Posterior cingulate gyrus (tissue), 11 donors: ENCODE results near the gene ARSG.
"Not testable (repeated sequence)": the region's sequence is repeated elsewhere in the genome, so short reads cannot be mapped to it uniquely, and the experiment has no call there.

Source experiments
- DNase-seq, 10 donors: peaks; one replicate each; pipeline versions ENCODE4 v3.0.0 to v3.0.0-alpha.2; 2020 to 2021; ENCODE audit warnings: mixed read lengths in 3 of 10
- intact Hi-C: fragments of 100-400 bp; cut with DNase I; formaldehyde crosslinking; loops from one replicate; pipeline ENCODE4 v1.15.1; 2023

ARSG gene

DNA sequence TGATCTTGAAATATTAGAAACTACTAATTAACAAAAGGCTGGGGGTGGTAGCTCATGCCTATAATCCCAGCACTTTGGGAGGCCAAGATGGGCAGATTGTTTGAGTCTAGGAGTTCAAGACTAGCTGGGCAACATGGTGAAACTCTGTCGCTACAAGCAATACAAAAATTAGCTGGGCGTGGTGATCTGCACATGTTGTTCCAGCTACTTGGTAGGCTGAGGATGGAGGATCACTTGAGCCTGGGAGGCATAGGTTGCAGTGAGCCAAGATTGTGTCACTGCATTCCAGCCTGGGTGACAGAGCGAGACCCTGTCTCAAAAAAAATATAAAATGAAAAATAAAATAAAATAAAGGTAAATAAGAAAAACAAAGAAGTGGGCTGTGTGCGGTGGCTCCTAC, 66.6 kb downstream of the ARSG start:
- intact Hi-C loops: no loop called here
- peak in 1 of 10 donors; percentile 24 for DNase-seq

DNA sequence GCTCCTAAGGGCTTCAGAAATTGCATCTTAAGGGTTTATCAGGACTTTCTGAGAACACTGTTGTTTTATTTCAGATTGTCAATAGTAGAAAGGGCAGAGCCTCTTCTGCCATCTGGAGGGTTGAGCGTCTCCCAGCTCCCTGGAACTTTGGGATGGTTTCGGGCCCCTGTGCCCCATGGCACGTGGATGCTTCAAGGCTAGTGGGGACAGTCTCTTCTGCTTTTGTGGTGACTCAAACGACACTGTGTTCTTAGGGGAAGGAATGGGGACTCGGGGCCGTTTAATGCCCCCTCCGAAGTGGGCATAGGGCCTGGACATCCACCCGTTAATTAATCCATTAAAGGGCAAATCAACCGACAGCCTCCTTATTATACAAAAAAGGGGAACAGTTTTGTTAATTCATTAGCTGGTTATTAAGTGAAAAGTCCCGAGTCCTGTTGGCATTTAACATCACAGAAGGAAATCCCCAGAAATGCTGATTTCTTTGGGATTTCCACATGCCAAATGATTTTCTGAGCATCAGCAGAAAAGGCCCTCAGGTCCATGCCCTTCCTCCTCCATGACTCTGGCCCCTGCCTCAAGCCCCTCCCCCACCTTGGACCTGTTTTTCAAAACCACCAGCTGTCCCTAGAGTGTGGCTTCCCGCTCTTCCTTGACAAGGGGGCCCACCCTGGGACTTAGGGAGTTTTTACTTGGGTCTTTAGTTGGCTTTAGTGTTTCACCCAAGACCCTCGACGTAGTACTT, 68.7 kb downstream of the ARSG start:
- intact Hi-C loops: no loop called here

DNA sequence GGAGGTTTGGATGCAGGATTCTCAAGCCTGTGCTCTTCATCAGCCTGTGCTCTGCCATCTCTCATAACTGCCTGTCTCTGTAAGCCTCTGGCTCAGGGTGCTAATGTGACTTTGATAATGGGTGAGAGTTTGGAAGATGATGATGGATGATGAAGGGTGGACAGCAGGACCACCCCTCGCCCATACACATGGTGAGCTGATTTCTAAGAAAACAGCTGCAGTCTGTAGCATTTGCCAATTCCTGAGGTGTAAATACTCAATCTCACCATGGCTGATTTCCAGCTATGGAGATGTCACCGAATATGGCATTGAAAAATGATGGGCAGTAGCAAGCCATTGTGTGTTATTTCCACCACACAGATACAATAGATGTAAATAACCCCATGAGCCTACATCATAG, 74.2 kb downstream of the ARSG start:
- intact Hi-C loops: no loop called here
- no peak for DNase-seq

More for the DNA sequence above, 68.7 kb downstream of the ARSG start:
- DNase-seq: peak in 1 of 10 donors; percentile 60

DNA sequence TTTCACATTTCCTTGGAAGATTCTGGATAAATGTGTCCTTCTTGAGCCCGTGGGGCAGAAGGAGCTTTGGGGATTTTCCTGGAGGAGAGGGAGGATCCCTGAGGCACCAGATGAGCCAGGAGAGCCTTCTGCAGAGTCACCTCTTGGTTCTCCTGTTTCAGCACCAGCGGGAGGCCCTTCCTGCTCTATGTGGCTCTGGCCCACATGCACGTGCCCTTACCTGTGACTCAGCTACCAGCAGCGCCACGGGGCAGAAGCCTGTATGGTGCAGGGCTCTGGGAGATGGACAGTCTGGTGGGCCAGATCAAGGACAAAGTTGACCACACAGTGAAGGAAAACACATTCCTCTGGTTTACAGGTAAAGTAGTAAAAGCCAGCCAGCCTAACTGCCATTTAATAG, 77.1 kb downstream of the ARSG start:
- intact Hi-C loops: no loop called here
- peak in 2 of 10 donors; percentile 22 to 47 for DNase-seq

DNA sequence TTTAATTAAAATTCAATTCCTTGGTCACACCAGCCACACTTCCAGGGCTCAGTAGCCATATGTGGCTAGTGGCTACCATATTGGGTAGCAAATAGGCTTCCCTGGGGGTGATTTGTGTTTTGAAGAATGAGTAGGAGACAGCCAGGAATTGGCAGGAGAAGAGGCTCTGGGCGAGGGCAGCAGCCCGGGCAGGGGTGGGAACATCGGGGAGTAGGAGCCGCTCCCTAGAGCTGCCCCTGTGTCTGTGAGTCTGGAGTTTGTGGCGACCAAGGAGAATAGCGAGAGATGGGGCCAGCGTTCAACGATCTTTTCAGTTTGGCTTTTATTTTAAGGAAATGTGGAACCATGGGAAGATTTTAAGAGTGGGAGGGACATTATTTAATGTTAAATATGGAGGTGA, 84.3 kb downstream of the ARSG start:
- DNase-seq: peak in 2 of 10 donors; percentile 41 to 70

DNA sequence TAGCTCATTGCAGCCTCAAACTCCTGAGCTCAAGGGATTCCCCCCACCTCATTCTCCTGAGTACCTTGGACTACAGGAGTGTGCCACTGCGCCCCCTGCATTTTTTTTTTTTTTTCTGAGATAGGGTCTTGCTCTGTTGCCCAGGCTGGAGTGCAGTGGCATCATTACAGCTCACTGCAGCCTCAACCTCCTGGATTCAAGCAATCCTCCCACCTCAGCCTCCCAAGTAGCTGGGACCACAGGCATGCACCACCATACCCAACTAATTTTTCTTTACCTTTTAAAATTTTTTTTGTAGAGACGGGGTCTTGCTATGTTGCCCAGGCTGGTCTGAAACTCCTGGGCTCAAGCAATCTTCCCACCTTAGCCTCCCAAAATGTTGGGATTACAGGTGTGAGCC, 84.9 kb downstream of the ARSG start:
- intact Hi-C loops: not testable (repeated sequence)
- peak in 1 of 10 donors; percentile 20 for DNase-seq

More for the DNA sequence above, 84.3 kb downstream of the ARSG start:
- intact Hi-C loops: no loop called here

DNA sequence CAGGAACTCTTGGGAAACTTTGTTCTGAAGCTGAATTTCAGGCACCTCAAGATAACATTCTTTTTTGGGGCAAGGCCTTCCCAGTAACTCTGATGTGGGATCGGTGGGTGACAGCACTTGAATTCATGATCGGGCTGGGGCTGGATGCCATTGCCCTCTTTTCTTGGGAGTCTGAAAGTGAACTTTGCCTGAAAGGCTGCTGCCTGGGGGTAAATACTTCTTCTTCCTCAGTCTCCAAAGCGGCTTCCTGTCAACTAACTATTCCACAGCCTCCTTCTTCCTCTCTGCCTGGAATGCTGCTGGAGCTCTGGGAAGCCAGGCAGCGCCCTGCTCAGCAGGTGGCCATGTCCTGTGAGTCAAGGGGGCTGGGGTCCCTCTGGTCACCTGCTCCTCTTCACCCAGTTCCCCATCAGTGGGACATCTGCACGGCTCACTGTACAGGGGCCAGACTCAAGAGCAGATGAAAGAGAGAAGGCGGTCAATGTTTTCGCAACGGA, 86.5 kb downstream of the ARSG start:
- DNase-seq: peak in 1 of 10 donors; percentile 58
- intact Hi-C loops: no loop called here

DNA sequence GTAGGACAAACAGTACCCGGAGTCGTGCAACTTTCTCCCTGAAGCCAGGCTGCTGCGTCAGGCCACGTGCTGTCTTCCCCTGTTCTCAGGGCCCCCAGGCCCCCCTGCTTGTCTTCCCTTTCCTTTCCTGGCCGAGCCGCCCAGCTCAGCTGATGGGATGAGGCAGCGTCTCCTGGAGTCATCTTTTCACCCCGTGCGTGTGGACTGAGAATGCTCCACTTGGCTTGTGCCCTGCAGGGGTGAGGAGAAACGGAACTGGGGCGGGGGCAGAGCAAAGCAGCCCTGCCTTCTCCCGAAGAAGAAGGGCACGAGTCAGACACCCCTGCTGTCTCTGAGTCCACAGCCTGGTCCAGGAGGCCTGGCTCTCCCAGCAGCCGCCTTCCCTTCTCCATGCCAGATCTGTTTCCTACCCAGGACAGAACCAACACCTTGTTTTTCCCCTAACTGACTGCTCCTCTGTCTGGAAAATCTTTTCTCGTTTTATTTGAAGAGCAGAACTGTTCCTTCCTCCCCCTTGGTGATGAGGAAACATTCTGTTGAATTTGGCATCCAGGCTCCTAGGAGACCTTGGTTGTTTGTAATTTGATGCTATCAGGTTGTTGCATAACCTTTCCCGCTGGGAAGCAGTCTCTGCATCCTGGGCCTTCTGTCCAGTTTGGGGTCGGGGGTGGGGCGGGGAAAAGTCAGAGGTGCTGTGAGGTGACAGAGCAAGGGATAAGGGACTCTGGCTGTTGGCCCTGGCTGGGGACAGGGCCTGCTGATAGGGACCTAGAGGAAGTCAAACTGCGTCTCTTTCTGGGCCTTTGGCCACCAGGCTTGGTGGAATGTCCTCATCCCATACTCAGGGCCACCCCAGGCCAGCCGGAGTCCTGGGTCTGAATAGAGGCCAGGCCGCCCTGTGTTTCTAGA, 87.2 kb downstream of the ARSG start:
- intact Hi-C loops: no loop called here
- peak in 9 of 10 donors; percentile 13 to 81 (median 34) for DNase-seq

DNA sequence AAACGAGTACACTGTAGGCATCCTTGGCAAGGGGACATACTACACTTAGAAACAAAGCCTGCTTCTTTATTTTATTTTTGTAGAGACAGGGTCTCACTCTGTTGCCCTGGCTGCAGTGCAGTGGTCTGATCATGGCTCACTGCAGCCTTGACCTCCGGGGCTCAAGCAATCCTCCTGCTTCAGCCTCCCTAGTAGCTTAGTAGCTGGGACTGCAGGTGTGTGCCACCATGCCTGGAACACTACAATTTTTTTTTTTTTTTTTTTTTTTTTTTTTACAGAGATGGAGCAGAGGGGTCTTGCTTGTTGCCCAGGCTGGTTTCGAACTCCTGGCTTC, 87.8 kb downstream of the ARSG start:
- DNase-seq: peak in 1 of 10 donors; percentile 8
- intact Hi-C loops: no loop called here

DNA sequence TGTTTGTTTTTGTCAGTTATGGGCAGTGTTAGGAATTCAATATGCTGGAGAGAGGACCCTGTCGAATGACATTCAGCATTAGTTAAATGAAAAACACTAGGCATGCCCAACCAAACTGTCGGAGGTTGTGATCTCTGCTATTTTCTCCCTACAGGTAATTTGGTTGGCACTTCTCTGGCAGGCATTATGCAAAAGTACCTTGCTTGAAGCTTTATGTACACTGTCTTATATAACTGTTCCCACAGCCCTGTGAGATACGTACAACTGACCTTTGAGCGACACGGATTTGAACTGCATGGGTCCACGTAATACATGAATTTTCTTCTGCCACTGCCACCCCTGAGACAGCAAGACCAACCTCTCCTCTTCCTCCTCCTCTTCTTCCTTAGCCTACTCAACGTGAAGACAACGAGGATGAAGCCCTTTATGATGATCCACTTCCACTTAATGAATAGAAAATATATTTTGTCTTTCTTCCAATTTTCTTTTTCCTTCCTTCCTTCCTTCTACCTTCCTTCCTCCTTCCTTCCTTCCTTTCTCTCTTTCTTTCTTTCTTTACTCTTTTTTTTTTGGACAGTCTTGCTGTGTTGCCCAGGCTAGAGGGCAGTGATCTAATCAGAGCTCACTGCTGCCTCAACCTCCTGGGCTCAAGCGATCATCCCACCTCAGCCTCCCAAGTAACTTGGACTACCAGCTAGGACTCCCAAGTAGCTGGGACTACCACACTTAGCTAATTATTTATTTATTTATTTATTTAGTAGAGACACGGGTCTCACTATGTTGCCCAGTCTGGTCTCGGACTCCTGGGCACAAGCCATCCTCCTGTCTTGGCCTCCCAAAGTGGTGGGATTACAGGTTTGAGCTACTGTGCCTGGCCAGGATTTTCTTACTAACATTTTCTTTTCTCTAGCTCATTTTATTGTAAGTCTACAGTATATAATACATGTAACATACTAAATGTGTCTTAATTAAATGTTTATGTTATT, 88.7 kb downstream of the ARSG start:
- intact Hi-C loops: no loop called here
- peak in 1 of 10 donors; percentile 12 for DNase-seq

DNA sequence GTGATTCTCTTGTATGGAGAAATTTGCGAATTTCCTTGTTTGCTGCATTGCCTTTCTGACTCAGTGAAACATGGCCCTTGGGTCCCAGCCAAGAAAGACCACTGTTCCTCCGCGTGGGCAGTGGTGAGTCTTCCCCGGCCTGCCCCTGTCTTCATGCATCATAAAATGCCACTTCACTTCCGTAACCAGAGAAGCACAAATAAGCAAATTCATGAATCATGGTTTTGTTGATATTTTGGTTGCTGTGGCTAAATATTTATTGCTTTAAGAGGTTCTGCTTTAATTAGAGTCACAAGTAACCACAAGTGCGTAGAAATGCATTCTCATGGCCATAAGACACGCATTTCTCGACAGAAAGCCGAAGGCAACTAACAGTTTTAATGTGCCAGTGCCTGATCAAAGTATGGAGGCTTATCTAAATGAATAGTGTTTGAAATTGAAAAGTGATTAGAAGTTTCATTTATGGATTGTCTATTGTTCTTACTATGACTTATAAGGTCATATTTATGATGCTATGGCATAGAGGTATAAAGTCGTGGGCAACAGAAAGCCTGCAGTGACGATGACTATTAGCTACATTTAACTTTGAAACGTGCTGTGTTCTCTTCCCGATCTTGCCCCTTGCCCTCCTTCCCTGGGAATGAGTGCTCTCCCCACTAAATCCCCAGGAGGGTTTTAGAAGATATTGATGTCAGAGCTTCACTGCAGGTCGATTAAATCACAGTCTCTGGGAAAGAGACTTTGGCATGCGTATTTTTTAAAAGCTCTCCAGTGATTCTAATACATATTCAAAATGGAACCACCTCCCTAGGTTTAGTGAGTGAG, 90.0 kb downstream of the ARSG start:
- DNase-seq: peak in 2 of 10 donors; percentile 31 to 38

DNA sequence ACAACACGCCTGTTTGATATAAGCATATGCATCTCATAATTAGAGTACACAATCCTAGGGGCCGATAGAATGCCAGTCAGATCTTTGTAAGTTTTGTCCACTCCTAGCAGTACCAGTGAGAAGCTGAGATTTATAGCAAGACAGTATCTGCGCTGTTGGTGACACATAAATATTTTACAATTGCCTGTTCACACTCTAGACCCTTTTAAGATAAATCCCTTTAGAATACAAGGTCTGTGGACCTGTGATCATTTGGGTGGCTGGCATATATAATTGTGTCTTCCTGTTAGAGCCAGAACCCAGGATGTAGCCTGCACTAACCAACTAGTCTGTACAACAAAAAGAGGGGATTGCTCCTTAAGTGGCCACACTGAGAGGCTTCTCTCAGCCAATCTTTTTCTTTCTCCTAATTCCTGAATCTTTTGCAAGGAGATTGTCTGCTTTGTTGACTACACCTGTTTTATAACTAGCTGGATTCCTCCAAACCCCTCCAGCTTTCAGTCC, 91.3 kb downstream of the ARSG start:
- no peak for DNase-seq
- intact Hi-C loops: no loop called here

More for the DNA sequence above, 90.0 kb downstream of the ARSG start:
- intact Hi-C loops: no loop called here

DNA sequence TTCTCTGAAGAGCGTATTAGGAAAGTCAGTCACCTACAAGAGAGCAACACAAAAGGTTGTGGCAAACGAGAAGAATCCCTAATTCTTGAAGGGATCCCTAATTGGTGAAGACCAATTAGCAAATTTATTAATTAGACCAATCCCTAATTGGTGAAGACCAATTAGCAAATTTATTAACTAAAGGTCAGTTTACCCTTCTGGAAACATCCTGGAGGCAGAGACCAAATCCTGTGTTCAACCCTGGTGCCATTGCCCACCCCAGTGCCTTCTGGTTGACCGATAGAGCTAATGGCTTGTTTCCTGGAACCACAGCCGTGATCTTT, 91.8 kb downstream of the ARSG start:
- no peak for DNase-seq
- intact Hi-C loops: no loop called here

DNA sequence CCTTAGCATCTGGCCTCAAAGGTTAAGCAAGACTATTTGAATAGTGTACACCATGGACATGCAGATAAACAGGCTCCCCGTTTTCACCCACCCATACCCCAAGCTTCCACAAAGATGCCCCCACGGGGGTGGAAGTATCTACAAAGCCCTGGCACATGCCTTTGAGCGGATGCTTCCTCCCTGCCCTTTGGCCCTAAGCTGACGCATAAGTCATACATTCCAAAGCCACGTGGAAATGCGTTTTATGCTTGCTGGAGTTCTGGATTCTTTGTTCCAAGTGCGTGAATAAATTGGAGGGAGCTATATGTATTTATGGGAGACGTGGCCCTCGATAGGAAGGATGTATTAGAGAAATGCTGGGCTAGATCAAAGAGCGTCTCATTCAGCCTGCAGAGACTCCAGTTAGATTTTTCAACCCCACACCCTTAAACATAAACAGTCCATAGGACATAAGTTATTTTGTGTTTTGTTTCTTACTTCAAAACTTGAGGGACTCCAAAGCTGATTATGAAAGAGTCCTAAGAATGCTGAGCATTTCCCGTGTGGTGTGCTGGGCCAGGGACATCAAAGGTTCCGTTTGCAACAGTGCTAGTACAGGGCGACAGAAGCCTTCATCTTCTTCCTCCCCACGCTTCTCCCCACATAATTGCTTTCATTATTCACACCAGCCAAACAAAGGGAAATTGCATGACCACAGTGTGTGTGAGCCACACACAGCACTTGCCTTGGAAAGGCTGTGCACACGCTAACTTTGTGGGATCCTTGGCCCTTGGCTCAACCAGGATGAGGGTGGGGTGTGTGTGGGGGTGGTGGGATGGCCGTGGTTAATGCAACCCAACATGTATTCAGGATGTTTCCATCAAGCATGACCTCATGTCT, 92.4 kb downstream of the ARSG start:
- DNase-seq: peak in 1 of 10 donors; percentile 20
- intact Hi-C loops: no loop called here

DNA sequence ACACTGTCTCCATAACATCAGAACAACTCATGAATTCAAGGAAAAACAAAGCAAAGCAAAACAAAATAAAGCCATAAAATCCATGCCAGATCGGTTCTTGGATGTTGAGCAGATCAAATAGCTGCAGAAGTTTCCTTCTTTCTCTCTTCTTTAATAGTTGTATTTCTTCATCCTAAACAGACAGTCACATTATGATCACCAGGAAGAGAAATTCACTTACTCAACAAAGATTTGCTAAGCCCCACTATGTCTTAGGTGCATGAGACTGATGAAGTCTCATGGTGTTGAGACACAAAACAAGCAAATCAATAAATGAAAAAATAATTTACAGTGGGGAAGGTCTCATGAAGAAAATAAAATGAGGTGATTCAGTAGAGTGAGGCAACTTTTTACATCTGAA, 93.2 kb downstream of the ARSG start:
- intact Hi-C loops: no loop called here
- DNase-seq: no peak

DNA sequence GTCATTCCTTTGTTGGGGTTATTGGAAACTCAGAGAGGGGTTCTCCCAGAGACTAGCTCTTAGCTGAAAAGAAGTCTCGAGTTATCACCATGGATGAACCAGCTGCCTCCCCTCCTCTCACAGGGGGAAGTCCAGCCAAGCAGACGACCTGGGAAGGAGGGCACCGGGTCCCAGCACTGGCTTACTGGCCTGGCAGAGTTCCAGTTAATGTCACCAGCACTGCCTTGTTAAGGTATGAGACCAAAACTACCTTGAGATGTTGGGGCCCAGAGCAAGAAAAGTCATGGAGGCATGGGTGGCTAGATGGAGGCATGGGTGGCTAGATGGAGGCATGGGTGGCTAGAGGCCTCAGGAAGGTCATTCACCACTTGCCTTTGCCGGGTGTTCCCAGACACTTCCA, 93.6 kb downstream of the ARSG start:
- intact Hi-C loops: no loop called here
- peak in 1 of 10 donors; percentile 34 for DNase-seq

DNA sequence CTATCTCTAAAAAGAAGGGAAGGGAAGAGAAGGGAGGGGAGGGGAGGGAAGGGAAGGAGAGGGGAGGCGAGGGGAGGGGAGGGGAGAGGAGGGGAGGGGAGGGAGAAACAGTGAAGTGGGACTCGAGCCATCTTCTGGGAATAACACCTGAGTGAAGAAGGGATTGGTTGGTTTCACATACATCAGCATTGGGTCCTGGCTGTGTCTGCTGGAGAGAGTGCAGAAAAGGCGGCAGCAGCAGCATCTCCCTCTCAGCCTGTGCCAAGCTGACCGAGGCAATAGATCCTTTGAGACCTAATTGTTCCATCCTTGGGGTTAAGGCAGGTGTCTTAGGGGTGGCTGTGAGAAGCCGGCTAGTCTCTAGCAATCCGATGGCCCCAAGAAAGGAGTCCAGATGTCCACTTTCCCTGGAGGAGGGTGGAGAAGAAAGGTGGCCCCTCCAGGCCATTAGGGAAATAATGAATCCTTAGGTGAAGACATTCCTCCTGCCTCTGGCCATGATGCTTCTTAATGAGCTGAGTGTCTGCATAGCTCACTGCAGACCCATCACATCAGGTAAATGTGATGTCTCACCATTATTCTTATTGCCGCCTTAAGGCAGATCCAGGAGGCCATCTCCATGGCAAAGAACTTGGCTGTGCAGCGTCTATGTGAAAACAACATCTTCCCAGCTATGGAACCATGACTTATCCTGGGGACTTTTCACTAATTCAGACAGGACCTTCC, 94.4 kb downstream of the ARSG start:
- intact Hi-C loops: no loop called here
- peak in 1 of 10 donors; percentile 30 for DNase-seq
